ENCODE measurements around the gene GALNS. TPM values are rescaled to one million over a fixed set of nuclear protein-coding genes. Genes with fewer than 3 reads are reported as not detected.

GALNS gene
- total RNA-seq, 1 experiment from 2014 or later = 81.6 TPM

- H3K9me3 ChIP-seq (ENCODE audit: control insufficient read depth, insufficient read depth, low read depth, low read length) = no peaks in the 10 kb centered on the region
- no peaks in the 10 kb centered on the region for H3K4me1 ChIP-seq (ENCODE audit: control insufficient read depth, insufficient read depth, low read length)
- no peak overlapping the region for H3K27ac ChIP-seq (ENCODE audit: low read length)
- ChIA-PET POLR2A (no interaction called here), CTCF (no interaction called here)
- H3K4me3 ChIP-seq (ENCODE audit: low read depth in 2 of 2, low read length in 2 of 2) = no peak overlapping the region
- TF ChIP-seq REST (IDR thresholded peaks at IDR 0.05; ENCODE audit: insufficient read depth in 1 of 2, low read depth in 2 of 2, low read length in 1 of 2) = no peak
- TF ChIP-seq CTCF (IDR thresholded peaks at IDR 0.05) = no peak
- TF ChIP-seq SIN3A (IDR thresholded peaks at IDR 0.05; ENCODE audit: borderline replicate concordance, insufficient read depth, low read depth, low read length) = no peak
- no peak for TF ChIP-seq POLR2AphosphoS5 (IDR thresholded peaks at IDR 0.05; ENCODE audit: low read depth, low read length)
- TF ChIP-seq TCF7L2 (IDR thresholded peaks at IDR 0.05; ENCODE audit: low read depth, low read length) = no peak
- H3K36me3 ChIP-seq (ENCODE audit: control insufficient read depth, insufficient read depth, low read length) = no peaks in the 10 kb centered on the region; the same call in 1 of the 2 replicates
- no TSS peak for BruUV-seq (replicated peaks)
- ATAC-seq (no peak), DNase-seq (ENCODE audit: low read depth, low spot score) (no peak)
- H3K27me3 ChIP-seq (ENCODE audit: control insufficient read depth, insufficient read depth, low read length) = no peaks in the 10 kb centered on the region
- intact Hi-C loops (cut with micrococcal nuclease; ENCODE audit: unreplicated experiment) = no loop called here
- in situ Hi-C loops (cut with HindIII; ENCODE audit: low pct_unique_long_range_greater_than_20kb, low sequenced_read_pairs) = no loop called here
These were observed 13.9 kb downstream of the GALNS start for GRCh38 chr16:88842806-88843205.

GRCh38 chr16:88842308-88842756 is 14.4 kb downstream of the GALNS start:
- Histone ChIP-seq H3K27ac (ENCODE audit: low read length) (no peak overlapping the region), H3K4me3 (ENCODE audit: low read depth in 2 of 2, low read length in 2 of 2) (no peak overlapping the region), H3K27me3 (ENCODE audit: control insufficient read depth, insufficient read depth, low read length) (no peaks in the 10 kb centered on the region), H3K4me1 (ENCODE audit: control insufficient read depth, insufficient read depth, low read length) (no peaks in the 10 kb centered on the region), H3K36me3 (ENCODE audit: control insufficient read depth, insufficient read depth, low read length) (no peaks in the 10 kb centered on the region; the same call in 1 of the 2 replicates), H3K9me3 (ENCODE audit: control insufficient read depth, insufficient read depth, low read depth, low read length) (no peaks in the 10 kb centered on the region)
- in situ Hi-C loops (cut with HindIII; ENCODE audit: low pct_unique_long_range_greater_than_20kb, low sequenced_read_pairs) = no loop called here
- POLR2A ChIA-PET = no interaction called here
- DNase-seq (ENCODE audit: low read depth, low spot score) (no peak), ATAC-seq (no peak)
- intact Hi-C loops (cut with micrococcal nuclease; ENCODE audit: unreplicated experiment) = no loop called here
- no peak for TF ChIP-seq POLR2AphosphoS5 (IDR thresholded peaks at IDR 0.05; ENCODE audit: low read depth, low read length)
- no peak for TF ChIP-seq REST (IDR thresholded peaks at IDR 0.05; ENCODE audit: insufficient read depth in 1 of 2, low read depth in 2 of 2, low read length in 1 of 2)
- no peak for TF ChIP-seq SIN3A (IDR thresholded peaks at IDR 0.05; ENCODE audit: borderline replicate concordance, insufficient read depth, low read depth, low read length)
- no peak for TF ChIP-seq CTCF (IDR thresholded peaks at IDR 0.05)
- TF ChIP-seq TCF7L2 (IDR thresholded peaks at IDR 0.05; ENCODE audit: low read depth, low read length) = no peak
- BruUV-seq (replicated peaks) = no TSS peak
- CTCF ChIA-PET = no interaction called here

Measured in Panc1 (cell line).